Measurements from ENCODE around the gene USP15.
"Not testable (repeated sequence)": the region's sequence is repeated elsewhere in the genome, so short reads cannot be mapped to it uniquely, and the experiment has no call there.

USP15 gene

GRCh38 chr12:62446754-62447452, 186.7 kb downstream of the USP15 start:
- H3K27me3 ChIP-seq (ENCODE audit: control insufficient read depth, insufficient read depth, low read length) = no peaks in the 10 kb centered on the region

GRCh38 chr12:62448436-62448835, 188.2 kb downstream of the USP15 start:
- Histone ChIP-seq H3K4me1 (ENCODE audit: control insufficient read depth, insufficient read depth, low read length) (no peaks in the 10 kb centered on the region), H3K4me3 (ENCODE audit: low read depth, low read length) (no peak overlapping the region), H3K9ac (ENCODE audit: low read depth, low read length) (no peak overlapping the region), H3K27me3 (ENCODE audit: control insufficient read depth, insufficient read depth, low read length) (no peaks in the 10 kb centered on the region), H3K36me3 (ENCODE audit: control insufficient read depth, insufficient read depth, low read length) (no peaks in the 10 kb centered on the region), H3K9me3 (ENCODE audit: control insufficient read depth, insufficient read depth, low read length) (no peaks in the 10 kb centered on the region)

More at GRCh38 chr12:62446754-62447452, 186.7 kb downstream of the USP15 start:
- no peaks in the 10 kb centered on the region for H3K9me3 ChIP-seq (ENCODE audit: control insufficient read depth, insufficient read depth, low read length)
- no peak overlapping the region for H3K9ac ChIP-seq (ENCODE audit: low read depth, low read length)
- H3K36me3 ChIP-seq (ENCODE audit: control insufficient read depth, insufficient read depth, low read length) = no peaks in the 10 kb centered on the region
- no peak overlapping the region for H3K4me3 ChIP-seq (ENCODE audit: low read depth, low read length)
- H3K4me1 ChIP-seq (ENCODE audit: control insufficient read depth, insufficient read depth, low read length) = no peaks in the 10 kb centered on the region

- not testable (repeated sequence) for H3K27me3 ChIP-seq (ENCODE audit: control insufficient read depth, insufficient read depth, low read length); H3K4me3 ChIP-seq (ENCODE audit: low read depth, low read length); H3K4me1 ChIP-seq (ENCODE audit: control insufficient read depth, insufficient read depth, low read length); H3K9me3 ChIP-seq (ENCODE audit: control insufficient read depth, insufficient read depth, low read length); H3K36me3 ChIP-seq (ENCODE audit: control insufficient read depth, insufficient read depth, low read length); H3K9ac ChIP-seq (ENCODE audit: low read depth, low read length)
Observed at GRCh38 chr12:62455429-62455828, 195.2 kb downstream of the USP15 start.

GRCh38 chr12:62458626-62459025, 198.4 kb downstream of the USP15 start:
- H3K4me3 ChIP-seq (ENCODE audit: low read depth, low read length) = no peak overlapping the region
- no peaks in the 10 kb centered on the region for H3K4me1 ChIP-seq (ENCODE audit: control insufficient read depth, insufficient read depth, low read length)
- H3K9ac ChIP-seq (ENCODE audit: low read depth, low read length) = no peak overlapping the region
- H3K9me3 ChIP-seq (ENCODE audit: control insufficient read depth, insufficient read depth, low read length) = no peaks in the 10 kb centered on the region
- no peaks in the 10 kb centered on the region for H3K36me3 ChIP-seq (ENCODE audit: control insufficient read depth, insufficient read depth, low read length)
- no peaks in the 10 kb centered on the region for H3K27me3 ChIP-seq (ENCODE audit: control insufficient read depth, insufficient read depth, low read length)

GRCh38 chr12:62459976-62460375, 199.8 kb downstream of the USP15 start:
- Histone ChIP-seq H3K27me3 (ENCODE audit: control insufficient read depth, insufficient read depth, low read length) (no peaks in the 10 kb centered on the region), H3K9ac (ENCODE audit: low read depth, low read length) (no peak overlapping the region), H3K4me1 (ENCODE audit: control insufficient read depth, insufficient read depth, low read length) (no peaks in the 10 kb centered on the region), H3K9me3 (ENCODE audit: control insufficient read depth, insufficient read depth, low read length) (no peaks in the 10 kb centered on the region), H3K36me3 (ENCODE audit: control insufficient read depth, insufficient read depth, low read length) (no peaks in the 10 kb centered on the region), H3K4me3 (ENCODE audit: low read depth, low read length) (no peak overlapping the region)

- H3K9me3 ChIP-seq (ENCODE audit: control insufficient read depth, insufficient read depth, low read length) = not testable (repeated sequence)
Observed at GRCh38 chr12:62461171-62461837, 201.1 kb downstream of the USP15 start.

DNA sequence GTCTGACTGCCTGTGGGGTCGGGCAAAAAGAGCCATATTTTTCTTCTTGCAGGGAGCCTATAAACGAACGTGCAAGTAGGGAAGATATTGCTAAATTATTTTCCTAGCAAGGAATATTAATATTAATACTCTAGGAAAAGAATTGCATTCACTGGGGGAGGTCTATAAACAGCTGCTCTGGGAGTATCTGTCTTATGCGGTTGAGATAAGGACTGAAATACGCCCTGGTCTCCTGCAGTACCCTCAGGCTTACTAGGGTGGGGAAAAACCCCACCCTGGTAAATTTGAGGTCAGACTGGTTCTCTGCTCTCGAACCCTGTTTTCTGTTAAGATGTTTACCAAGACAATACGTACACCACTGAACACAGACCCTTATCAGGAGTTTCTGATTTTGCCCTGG, 203.0 kb downstream of the USP15 start:
- not testable (repeated sequence) for H3K9ac ChIP-seq (ENCODE audit: low read depth, low read length); H3K27me3 ChIP-seq (ENCODE audit: control insufficient read depth, insufficient read depth, low read length); H3K9me3 ChIP-seq (ENCODE audit: control insufficient read depth, insufficient read depth, low read length); H3K4me3 ChIP-seq (ENCODE audit: low read depth, low read length); H3K4me1 ChIP-seq (ENCODE audit: control insufficient read depth, insufficient read depth, low read length); H3K36me3 ChIP-seq (ENCODE audit: control insufficient read depth, insufficient read depth, low read length)

More at GRCh38 chr12:62461171-62461837, 201.1 kb downstream of the USP15 start:
- H3K27me3 ChIP-seq (ENCODE audit: control insufficient read depth, insufficient read depth, low read length); H3K4me1 ChIP-seq (ENCODE audit: control insufficient read depth, insufficient read depth, low read length); H3K4me3 ChIP-seq (ENCODE audit: low read depth, low read length); H3K36me3 ChIP-seq (ENCODE audit: control insufficient read depth, insufficient read depth, low read length); H3K9ac ChIP-seq (ENCODE audit: low read depth, low read length): not testable (repeated sequence)
